Loucy (cell line): Measurements from ENCODE around the gene CTNNBIP1.

ENCODE experiments used
- EZH2phosphoT487 ChIP-seq: fragments of 200-600 bp; IDR thresholded peaks from 2 replicates; pipeline ENCODE4 v1.6.1; 2018; ENCODE audit warnings: antibody characterized with exemption, mild to moderate bottlenecking, moderate library complexity, borderline replicate concordance
- TF ChIP-seq, protein P1 (sequence below): fragments of 200-600 bp; sonication (generic); conservative IDR thresholded peaks from 2 replicates; pipeline ENCODE4 v1.5.1; 2014; ENCODE audit warnings: mild to moderate bottlenecking, antibody characterized with exemption, low read length

DNA sequence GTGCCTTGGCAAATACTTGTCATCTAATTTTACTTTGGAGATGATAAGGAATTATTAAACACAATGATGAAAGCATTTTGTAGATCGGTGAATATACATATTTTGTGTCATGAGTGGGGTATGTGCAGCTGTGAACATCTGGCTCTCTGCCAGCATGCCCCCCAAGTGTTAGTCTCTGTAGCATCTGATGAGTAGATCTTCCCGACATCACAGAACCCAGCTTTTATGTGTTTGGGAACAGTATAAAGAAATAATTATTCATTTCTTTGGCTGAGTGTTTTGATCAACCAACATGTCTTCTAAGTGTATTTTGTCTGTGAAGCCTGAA lies 4.5 kb upstream of the CTNNBIP1 start:
- TF ChIP-seq, protein P1, sequence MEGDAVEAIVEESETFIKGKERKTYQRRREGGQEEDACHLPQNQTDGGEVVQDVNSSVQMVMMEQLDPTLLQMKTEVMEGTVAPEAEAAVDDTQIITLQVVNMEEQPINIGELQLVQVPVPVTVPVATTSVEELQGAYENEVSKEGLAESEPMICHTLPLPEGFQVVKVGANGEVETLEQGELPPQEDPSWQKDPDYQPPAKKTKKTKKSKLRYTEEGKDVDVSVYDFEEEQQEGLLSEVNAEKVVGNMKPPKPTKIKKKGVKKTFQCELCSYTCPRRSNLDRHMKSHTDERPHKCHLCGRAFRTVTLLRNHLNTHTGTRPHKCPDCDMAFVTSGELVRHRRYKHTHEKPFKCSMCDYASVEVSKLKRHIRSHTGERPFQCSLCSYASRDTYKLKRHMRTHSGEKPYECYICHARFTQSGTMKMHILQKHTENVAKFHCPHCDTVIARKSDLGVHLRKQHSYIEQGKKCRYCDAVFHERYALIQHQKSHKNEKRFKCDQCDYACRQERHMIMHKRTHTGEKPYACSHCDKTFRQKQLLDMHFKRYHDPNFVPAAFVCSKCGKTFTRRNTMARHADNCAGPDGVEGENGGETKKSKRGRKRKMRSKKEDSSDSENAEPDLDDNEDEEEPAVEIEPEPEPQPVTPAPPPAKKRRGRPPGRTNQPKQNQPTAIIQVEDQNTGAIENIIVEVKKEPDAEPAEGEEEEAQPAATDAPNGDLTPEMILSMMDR = no peak
- no peak for TF ChIP-seq EZH2phosphoT487
